CD14-positive monocyte (primary cell): ENCODE data around the gene RNGTT. TPM values are rescaled to one million over a fixed set of nuclear protein-coding genes. Genes with fewer than 3 reads are reported as not detected.
A peak's percentile ranks its signal among the peaks of the same experiment; 100 is the strongest.

Source experiments
- DNase-seq, 3 donors: peaks; one replicate each; pipeline ENCODE4 v3.0.0-alpha.2; 2011 to 2022
- H2AFZ ChIP-seq: 2 replicates; pipeline ENCODE4 v1.6.0; 2012; ENCODE audit warnings: mild to moderate bottlenecking, low read depth, low read length, inconsistent platforms; ENCODE audit not compliant: insufficient read depth, poor library complexity, severe bottlenecking
- H3K27ac ChIP-seq, 2 donors: 1 replicate in 1 of 2; 2 replicates in 1 of 2; pipeline ENCODE4 v1.5.1; 2012 to 2013; ENCODE audit warnings: low read length in 2 of 2, control low read depth in 1 of 2, inconsistent platforms in 1 of 2, low read depth in 1 of 2, mild to moderate bottlenecking in 1 of 2
- H3K27me3 ChIP-seq, 2 donors: one replicate each; pipeline versions ENCODE4 v1.6.0 to v1.6.1; 2011 to 2013; ENCODE audit warnings: low read length in 2 of 2; ENCODE audit not compliant: control insufficient read depth in 2 of 2, insufficient read depth in 2 of 2
- H3K36me3 ChIP-seq, 2 donors: replicated peaks in 1 of 2; 1 replicate in 1 of 2; 2 replicates in 1 of 2; pipeline versions ENCODE4 v1.5.1 to v1.6.1; 2012 to 2013; ENCODE audit warnings: low read length in 2 of 2, control low read depth in 1 of 2, inconsistent platforms in 1 of 2, mild to moderate bottlenecking in 1 of 2; ENCODE audit not compliant: insufficient read depth in 2 of 2, control insufficient read depth in 1 of 2
- H3K4me1 ChIP-seq, 2 donors: 1 replicate in 1 of 2; 2 replicates in 1 of 2; pipeline versions ENCODE4 v1.5.1 to v1.6.1; 2012 to 2013; ENCODE audit warnings: low read length in 2 of 2, control low read depth in 1 of 2, inconsistent platforms in 1 of 2, mild to moderate bottlenecking in 1 of 2, moderate library complexity in 1 of 2; ENCODE audit not compliant: insufficient read depth in 2 of 2, control insufficient read depth in 1 of 2
- H3K4me2 ChIP-seq: replicated peaks from 2 replicates; pipeline ENCODE3; 2012; ENCODE audit warnings: low read length, moderate library complexity, mild to moderate bottlenecking; ENCODE audit not compliant: poor library complexity, severe bottlenecking; ENCODE audit errors: extremely low read depth
- H3K4me3 ChIP-seq, 3 experiments: fragments of 200-600 bp in 1 of 3; sonication (generic) in 1 of 3; replicated peaks in 1 of 3; 1 replicate in 2 of 3; 2 replicates in 1 of 3; pipeline ENCODE4 v1.5.1; 2011 to 2013; ENCODE audit warnings: low read length in 3 of 3, mild to moderate bottlenecking in 3 of 3, control low read depth in 2 of 3, low read depth in 2 of 3, inconsistent platforms in 1 of 3, moderate library complexity in 1 of 3
- H3K79me2 ChIP-seq: 2 replicates; pipeline ENCODE4 v1.6.0; 2012; ENCODE audit warnings: mild to moderate bottlenecking, control low read depth, inconsistent platforms, low read length, moderate library complexity; ENCODE audit not compliant: insufficient read depth
- H3K9ac ChIP-seq: 2 replicates; pipeline ENCODE4 v1.6.0; 2017; ENCODE audit warnings: low read length, mild to moderate bottlenecking; ENCODE audit not compliant: insufficient read depth, poor library complexity, severe bottlenecking
- H3K9me3 ChIP-seq, 2 donors: replicated peaks in 1 of 2; 1 replicate in 1 of 2; 2 replicates in 1 of 2; pipeline versions ENCODE4 v1.5.1 to v1.6.1; 2012 to 2013; ENCODE audit warnings: low read length in 2 of 2, control low read depth in 1 of 2; ENCODE audit not compliant: control insufficient read depth in 1 of 2, insufficient read depth in 1 of 2
- H4K20me1 ChIP-seq: 2 replicates; pipeline ENCODE4 v1.6.0; 2012; ENCODE audit warnings: mild to moderate bottlenecking, low read length, control low read depth, moderate library complexity; ENCODE audit not compliant: insufficient read depth
- H3K27ac Mint-ChIP-seq, 7 donors: one replicate each; pipeline ENCODE4 v1.8.0; 2020; ENCODE audit warnings: mild to moderate bottlenecking in 7 of 7, mixed read lengths in 7 of 7, moderate library complexity in 6 of 7, inconsistent platforms in 2 of 7
- H3K27me3 Mint-ChIP-seq, 3 donors: one replicate each; pipeline ENCODE4 v1.8.0; 2021 to 2022; ENCODE audit warnings: low read depth in 3 of 3, mild to moderate bottlenecking in 3 of 3, mixed read lengths in 3 of 3, moderate library complexity in 3 of 3, inconsistent platforms in 1 of 3
- H3K36me3 Mint-ChIP-seq, 2 donors: one replicate each; pipeline ENCODE4 v1.8.0; 2020; ENCODE audit warnings: mixed read lengths in 2 of 2, inconsistent platforms in 1 of 2, mild to moderate bottlenecking in 1 of 2
- H3K4me1 Mint-ChIP-seq: one replicate; pipeline ENCODE4 v1.8.0; 2020; ENCODE audit warnings: mild to moderate bottlenecking, mixed read lengths
- H3K4me3 Mint-ChIP-seq, 2 donors: one replicate each; pipeline ENCODE4 v1.8.0; 2020; ENCODE audit warnings: mild to moderate bottlenecking in 2 of 2, mixed read lengths in 2 of 2, moderate library complexity in 1 of 2
- H3K9me3 Mint-ChIP-seq, 7 donors: one replicate each; pipeline ENCODE4 v1.8.0; 2020 to 2022; ENCODE audit warnings: mixed read lengths in 7 of 7, mild to moderate bottlenecking in 6 of 7, moderate library complexity in 6 of 7, inconsistent platforms in 2 of 7
- WGBS: methylation state at CpG from one replicate; pipeline ENCODE4 v1.1.5; 2013; ENCODE audit warnings: missing lambda C conversion rate; ENCODE audit not compliant: insufficient coverage; 5-methylcytosine and 5-hydroxymethylcytosine counted together
- intact Hi-C, 2 donors: fragments of 100-400 bp; cut with micrococcal nuclease; formaldehyde crosslinking; loops; one replicate each; pipeline versions ENCODE4 v1.15.0 to v1.15.1; 2023
- polyA plus RNA-seq, 3 donors: library from polyadenylated mRNA; depleted of rRNA in 1 of 3; unstranded in 2 of 3; stranded (reverse) in 1 of 3; fragments of 300-500 nt in 2 of 3; fragments of >200 nt in 1 of 3; fragmentation: Illumina TruSeq in 2 of 3; gene quantifications; 1 replicate in 2 of 3; 2 replicates in 1 of 3; pipeline ENCODE4 v1.2.3, GENCODE V29; 2012 to 2021
- TF ChIP-seq, protein P1 (sequence below): fragments of 200-600 bp; IDR thresholded peaks from one replicate; pipeline ENCODE4 v1.8.0; 2022; ENCODE audit warnings: antibody characterized with exemption, mild to moderate bottlenecking

The RNGTT gene
- polyA plus RNA-seq, 3 donors, result 2.3 to 8.6 (median 5.8) TPM

DNA sequence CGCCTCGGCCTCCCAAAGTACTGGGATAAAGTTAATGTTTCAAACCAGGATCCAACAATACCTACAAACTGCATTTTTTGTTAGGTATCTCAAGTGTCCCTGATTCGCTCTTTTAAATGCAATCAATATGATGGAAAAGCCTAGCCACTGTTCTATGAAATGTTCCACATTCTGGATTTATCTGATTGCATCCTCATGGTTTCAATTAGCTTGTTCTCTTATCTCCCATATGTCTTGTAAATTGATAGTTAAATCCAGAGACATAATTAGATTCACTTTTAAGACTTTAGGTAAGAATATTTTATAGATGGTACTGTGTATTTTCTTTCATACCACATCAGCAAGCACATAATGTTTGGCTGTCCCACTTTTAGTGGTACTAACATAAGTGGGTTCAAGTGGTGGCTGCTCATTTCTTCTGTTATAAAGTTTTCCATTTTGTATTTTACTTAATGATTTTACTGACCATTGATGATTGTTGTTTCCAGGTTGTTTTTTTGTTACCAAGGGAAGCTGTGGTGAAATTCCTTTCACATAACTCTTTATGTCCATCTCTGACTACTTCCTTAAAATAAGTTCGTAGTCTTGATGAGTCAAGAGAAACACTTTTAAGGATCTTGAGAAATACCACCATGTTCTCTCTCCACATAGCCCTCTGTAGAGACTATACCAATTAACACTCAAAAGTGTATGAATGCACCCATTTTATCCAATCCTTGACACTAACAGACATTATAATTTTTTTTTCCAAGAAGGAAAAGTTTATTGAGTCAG, 40.5 kb downstream of the RNGTT start:
- Mint-ChIP-seq H3K4me3 (peak overlapping the region in 1 of 2 donors; percentile 11), H3K27ac (peak overlapping the region; percentile 85 to 95 (median 94)), H3K27me3 (no peaks in the 10 kb centered on the region), H3K36me3 (peaks cover 24 to 41% of the 10 kb centered on the region in 2 donors), H3K9me3 (peaks cover 0 to 1% (median 0%) of the 10 kb centered on the region in 7 donors), H3K4me1 (peaks cover 13% of the 10 kb centered on the region)
- peak; percentile 82 to 92 (median 85) for DNase-seq
- no peaks in the 10 kb centered on the region for H3K9me3 ChIP-seq
- intact Hi-C loops, result no loop called here
- TF ChIP-seq, protein P1, sequence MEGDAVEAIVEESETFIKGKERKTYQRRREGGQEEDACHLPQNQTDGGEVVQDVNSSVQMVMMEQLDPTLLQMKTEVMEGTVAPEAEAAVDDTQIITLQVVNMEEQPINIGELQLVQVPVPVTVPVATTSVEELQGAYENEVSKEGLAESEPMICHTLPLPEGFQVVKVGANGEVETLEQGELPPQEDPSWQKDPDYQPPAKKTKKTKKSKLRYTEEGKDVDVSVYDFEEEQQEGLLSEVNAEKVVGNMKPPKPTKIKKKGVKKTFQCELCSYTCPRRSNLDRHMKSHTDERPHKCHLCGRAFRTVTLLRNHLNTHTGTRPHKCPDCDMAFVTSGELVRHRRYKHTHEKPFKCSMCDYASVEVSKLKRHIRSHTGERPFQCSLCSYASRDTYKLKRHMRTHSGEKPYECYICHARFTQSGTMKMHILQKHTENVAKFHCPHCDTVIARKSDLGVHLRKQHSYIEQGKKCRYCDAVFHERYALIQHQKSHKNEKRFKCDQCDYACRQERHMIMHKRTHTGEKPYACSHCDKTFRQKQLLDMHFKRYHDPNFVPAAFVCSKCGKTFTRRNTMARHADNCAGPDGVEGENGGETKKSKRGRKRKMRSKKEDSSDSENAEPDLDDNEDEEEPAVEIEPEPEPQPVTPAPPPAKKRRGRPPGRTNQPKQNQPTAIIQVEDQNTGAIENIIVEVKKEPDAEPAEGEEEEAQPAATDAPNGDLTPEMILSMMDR, result no peak
- H3K4me3 ChIP-seq, result no peak overlapping the region
- no peaks in the 10 kb centered on the region for H3K79me2 ChIP-seq
- peaks cover 15 to 18% of the 10 kb centered on the region in 2 donors for H3K4me1 ChIP-seq
- H3K27me3 ChIP-seq, result no peaks in the 10 kb centered on the region
- H4K20me1 ChIP-seq, result no peaks in the 10 kb centered on the region
- peak overlapping the region; percentile 26 to 91 for H3K27ac ChIP-seq
- H3K9ac ChIP-seq, result peak overlapping the region; percentile 37
- peaks cover 7 to 8% of the 10 kb centered on the region in 2 donors for H3K36me3 ChIP-seq
- WGBS, result no CpG with 5 or more reads among the region's 4 CpGs
- no peak overlapping the region for H3K4me2 ChIP-seq
- peak overlapping the region; percentile 27 for H2AFZ ChIP-seq

DNA sequence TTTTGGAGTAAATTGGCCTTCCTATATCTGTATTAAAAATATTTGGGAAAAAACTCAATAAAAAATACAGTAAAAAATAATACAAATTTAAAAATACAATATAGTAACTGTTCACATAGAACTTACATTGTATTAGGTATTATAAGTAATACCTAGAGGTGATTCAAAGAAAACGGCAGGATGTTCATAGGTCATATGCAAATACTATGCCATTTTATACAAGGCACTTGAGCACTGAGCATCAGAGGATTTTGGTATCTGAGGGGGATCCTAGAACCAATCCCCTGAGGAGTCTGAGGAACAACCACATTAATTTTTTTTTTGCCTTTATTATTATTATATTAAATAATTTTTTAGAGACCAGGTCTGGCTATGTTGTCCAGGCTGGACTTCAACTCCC, 41.7 kb downstream of the RNGTT start:
- Mint-ChIP-seq H3K9me3 (peaks cover 0 to 1% (median 0%) of the 10 kb centered on the region in 7 donors), H3K4me3 (no peak overlapping the region), H3K27ac (no peak overlapping the region), H3K36me3 (peaks cover 22 to 32% of the 10 kb centered on the region in 2 donors), H3K4me1 (peaks cover 13% of the 10 kb centered on the region), H3K27me3 (no peaks in the 10 kb centered on the region)
- H3K4me2 ChIP-seq, result no peak overlapping the region
- no peaks in the 10 kb centered on the region for H3K9me3 ChIP-seq
- no peak overlapping the region for H3K27ac ChIP-seq
- intact Hi-C loops, result no loop called here
- no peak overlapping the region for H3K9ac ChIP-seq
- TF ChIP-seq, protein P1, result no peak
- H3K36me3 ChIP-seq, result peaks cover 4 to 8% of the 10 kb centered on the region in 2 donors
- no peak overlapping the region for H3K4me3 ChIP-seq
- peaks cover 15 to 18% of the 10 kb centered on the region in 2 donors for H3K4me1 ChIP-seq
- no peaks in the 10 kb centered on the region for H4K20me1 ChIP-seq
- no peak overlapping the region for H2AFZ ChIP-seq
- DNase-seq, result no peak
- no CpG with 5 or more reads among the region's 1 CpG for WGBS
- H3K27me3 ChIP-seq, result no peaks in the 10 kb centered on the region
- no peaks in the 10 kb centered on the region for H3K79me2 ChIP-seq
